ENCODE results near the gene CCDC71L.

CCDC71L gene

DNA sequence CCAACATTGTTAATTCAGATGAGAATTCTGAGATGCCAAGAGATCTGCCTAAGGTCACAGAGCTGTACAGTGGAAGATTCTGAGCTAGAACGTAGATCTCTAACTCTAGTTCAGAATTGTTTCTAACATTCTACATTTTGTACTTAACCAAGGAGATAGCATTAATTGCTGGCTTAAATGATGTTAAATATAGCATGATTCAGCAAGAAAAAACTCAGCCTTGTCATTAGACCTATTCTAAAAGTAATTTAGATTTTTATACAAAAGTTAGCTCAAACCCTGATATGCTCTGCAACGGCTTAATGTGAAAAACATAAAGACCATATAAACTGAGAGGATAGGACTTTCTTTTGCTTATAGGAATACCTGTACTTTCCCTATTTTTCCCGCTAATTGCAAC lies 3.4 kb upstream of the CCDC71L start:
- TF ChIP-seq BACH2 (CRISPR knock-in tag; IDR thresholded peaks at IDR 0.05; ENCODE audit: borderline replicate concordance) (no peak), ZNF8 (CRISPR knock-in tag; IDR thresholded peaks at IDR 0.05) (no peak), ISL1 (CRISPR knock-in tag; IDR thresholded peaks at IDR 0.05) (no peak), SNAI2 (CRISPR knock-in tag; IDR thresholded peaks at IDR 0.05) (no peak), GLIS3 (CRISPR knock-in tag; IDR thresholded peaks at IDR 0.05) (no peak), ARNTL (CRISPR knock-in tag; IDR thresholded peaks at IDR 0.05; ENCODE audit: borderline replicate concordance, low read depth) (no peak), TOX (CRISPR knock-in tag; IDR thresholded peaks at IDR 0.05; ENCODE audit: borderline replicate concordance) (no peak), ZFP3 (CRISPR knock-in tag; IDR thresholded peaks at IDR 0.05) (no peak), RARB (CRISPR knock-in tag; IDR thresholded peaks at IDR 0.05) (no peak), ZC3H10 (CRISPR knock-in tag; IDR thresholded peaks at IDR 0.05) (no peak)
- TF ChIP-seq, protein P1, sequence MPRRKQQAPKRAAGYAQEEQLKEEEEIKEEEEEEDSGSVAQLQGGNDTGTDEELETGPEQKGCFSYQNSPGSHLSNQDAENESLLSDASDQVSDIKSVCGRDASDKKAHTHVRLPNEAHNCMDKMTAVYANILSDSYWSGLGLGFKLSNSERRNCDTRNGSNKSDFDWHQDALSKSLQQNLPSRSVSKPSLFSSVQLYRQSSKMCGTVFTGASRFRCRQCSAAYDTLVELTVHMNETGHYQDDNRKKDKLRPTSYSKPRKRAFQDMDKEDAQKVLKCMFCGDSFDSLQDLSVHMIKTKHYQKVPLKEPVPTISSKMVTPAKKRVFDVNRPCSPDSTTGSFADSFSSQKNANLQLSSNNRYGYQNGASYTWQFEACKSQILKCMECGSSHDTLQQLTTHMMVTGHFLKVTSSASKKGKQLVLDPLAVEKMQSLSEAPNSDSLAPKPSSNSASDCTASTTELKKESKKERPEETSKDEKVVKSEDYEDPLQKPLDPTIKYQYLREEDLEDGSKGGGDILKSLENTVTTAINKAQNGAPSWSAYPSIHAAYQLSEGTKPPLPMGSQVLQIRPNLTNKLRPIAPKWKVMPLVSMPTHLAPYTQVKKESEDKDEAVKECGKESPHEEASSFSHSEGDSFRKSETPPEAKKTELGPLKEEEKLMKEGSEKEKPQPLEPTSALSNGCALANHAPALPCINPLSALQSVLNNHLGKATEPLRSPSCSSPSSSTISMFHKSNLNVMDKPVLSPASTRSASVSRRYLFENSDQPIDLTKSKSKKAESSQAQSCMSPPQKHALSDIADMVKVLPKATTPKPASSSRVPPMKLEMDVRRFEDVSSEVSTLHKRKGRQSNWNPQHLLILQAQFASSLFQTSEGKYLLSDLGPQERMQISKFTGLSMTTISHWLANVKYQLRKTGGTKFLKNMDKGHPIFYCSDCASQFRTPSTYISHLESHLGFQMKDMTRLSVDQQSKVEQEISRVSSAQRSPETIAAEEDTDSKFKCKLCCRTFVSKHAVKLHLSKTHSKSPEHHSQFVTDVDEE (CRISPR knock-in tag; IDR thresholded peaks at IDR 0.05), result no peak
- TF ChIP-seq, protein P2, sequence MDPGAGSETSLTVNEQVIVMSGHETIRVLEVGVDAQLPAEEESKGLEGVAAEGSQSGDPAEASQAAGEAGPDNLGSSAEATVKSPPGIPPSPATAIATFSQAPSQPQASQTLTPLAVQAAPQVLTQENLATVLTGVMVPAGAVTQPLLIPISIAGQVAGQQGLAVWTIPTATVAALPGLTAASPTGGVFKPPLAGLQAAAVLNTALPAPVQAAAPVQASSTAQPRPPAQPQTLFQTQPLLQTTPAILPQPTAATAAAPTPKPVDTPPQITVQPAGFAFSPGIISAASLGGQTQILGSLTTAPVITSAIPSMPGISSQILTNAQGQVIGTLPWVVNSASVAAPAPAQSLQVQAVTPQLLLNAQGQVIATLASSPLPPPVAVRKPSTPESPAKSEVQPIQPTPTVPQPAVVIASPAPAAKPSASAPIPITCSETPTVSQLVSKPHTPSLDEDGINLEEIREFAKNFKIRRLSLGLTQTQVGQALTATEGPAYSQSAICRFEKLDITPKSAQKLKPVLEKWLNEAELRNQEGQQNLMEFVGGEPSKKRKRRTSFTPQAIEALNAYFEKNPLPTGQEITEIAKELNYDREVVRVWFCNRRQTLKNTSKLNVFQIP (CRISPR knock-in tag; IDR thresholded peaks at IDR 0.05; ENCODE audit: borderline replicate concordance, low read depth), result no peak
- TF ChIP-seq, protein P3, sequence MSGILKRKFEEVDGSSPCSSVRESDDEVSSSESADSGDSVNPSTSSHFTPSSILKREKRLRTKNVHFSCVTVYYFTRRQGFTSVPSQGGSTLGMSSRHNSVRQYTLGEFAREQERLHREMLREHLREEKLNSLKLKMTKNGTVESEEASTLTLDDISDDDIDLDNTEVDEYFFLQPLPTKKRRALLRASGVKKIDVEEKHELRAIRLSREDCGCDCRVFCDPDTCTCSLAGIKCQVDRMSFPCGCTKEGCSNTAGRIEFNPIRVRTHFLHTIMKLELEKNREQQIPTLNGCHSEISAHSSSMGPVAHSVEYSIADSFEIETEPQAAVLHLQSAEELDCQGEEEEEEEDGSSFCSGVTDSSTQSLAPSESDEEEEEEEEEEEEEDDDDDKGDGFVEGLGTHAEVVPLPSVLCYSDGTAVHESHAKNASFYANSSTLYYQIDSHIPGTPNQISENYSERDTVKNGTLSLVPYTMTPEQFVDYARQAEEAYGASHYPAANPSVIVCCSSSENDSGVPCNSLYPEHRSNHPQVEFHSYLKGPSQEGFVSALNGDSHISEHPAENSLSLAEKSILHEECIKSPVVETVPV (CRISPR knock-in tag; IDR thresholded peaks at IDR 0.05), result no peak
- ATAC-seq, result no peak

DNA sequence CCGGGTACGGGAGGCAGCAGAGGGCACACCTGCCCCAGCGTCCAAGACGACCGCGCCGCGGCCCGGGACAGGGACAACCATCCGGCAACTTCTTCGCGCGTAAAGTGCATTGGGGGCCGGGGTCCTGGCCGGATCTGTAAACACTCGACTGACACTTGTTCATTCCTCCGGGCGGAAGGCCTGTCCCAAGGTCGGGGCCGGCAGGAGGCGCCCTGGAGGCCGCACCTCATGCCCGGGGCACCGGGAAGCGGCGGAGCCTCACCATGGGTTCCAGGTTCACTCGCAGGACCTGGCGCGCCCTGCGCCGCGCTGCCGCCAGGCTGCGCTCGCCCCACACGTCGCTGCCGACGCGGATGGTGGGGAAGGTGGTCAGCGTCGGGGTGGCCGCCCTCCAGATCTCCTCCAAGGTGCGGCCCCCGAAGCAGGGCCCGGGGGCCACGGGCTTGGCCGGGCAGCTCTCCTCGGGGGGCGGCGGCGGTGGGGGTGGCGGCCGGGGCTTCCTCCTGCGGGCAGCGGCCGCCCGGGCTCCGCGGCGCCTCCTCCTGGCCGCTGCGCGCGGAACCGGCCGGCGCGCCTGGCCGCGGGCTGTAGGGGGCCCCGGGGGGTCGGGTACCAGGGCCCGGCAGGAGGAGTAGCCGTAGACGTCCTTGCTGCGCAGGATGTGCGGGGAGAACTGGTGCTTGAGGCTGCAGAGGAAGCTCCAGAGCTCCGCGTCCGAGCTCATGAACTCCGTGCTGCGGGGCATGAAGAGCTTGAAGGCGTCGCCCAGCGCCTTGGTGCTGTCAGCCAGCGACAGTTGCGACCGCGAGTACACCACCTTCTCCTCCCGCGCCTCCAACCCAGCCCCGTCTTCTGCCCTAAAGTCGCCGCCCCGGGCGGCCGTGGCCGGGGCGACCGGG lies 746 bp downstream of the CCDC71L start:
- TF ChIP-seq RARB (CRISPR knock-in tag; IDR thresholded peaks at IDR 0.05), result no peak
- 0 out of 2 replicates have a peak, but pooled peaks have one; percentile 83 for TF ChIP-seq GLIS3 (CRISPR knock-in tag; IDR thresholded peaks at IDR 0.05)
- TF ChIP-seq, protein P1 (CRISPR knock-in tag; IDR thresholded peaks at IDR 0.05), result peak; percentile 36
- 0 out of 2 replicates have a peak, but pooled peaks have one; percentile 27 for TF ChIP-seq ZFP3 (CRISPR knock-in tag; IDR thresholded peaks at IDR 0.05)
- TF ChIP-seq, protein P2 (CRISPR knock-in tag; IDR thresholded peaks at IDR 0.05; ENCODE audit: borderline replicate concordance, low read depth), result 0 out of 2 replicates have a peak, but pooled peaks have one; percentile 57
- TF ChIP-seq ZNF70 (CRISPR knock-in tag; IDR thresholded peaks at IDR 0.05), result 0 out of 2 replicates have a peak, but pooled peaks have one; percentile 26
- no peak for TF ChIP-seq OSR1 (CRISPR knock-in tag; IDR thresholded peaks at IDR 0.05)
- TF ChIP-seq CSDC2 (CRISPR knock-in tag; IDR thresholded peaks at IDR 0.05), result peak; percentile 60; the same call in 1 of the 2 replicates
- peak; percentile 75 for ATAC-seq
